Central memory CD8-positive, alpha-beta T cell (primary cell): Measurements from ENCODE around the gene GFM1.
A peak's percentile ranks its signal among the peaks of the same experiment; 100 is the strongest.

Experiments used
- ATAC-seq: fragments of 150-1000 bp; cut with Tn5 transposase; replicated peaks from 2 replicates; pipeline ENCODE4 v1.10.0; 2022; ENCODE audit warnings: mild to moderate bottlenecking, moderate FRiP score, moderate number of reproducible peaks; ENCODE audit not compliant: poor library complexity, severe bottlenecking; ENCODE audit errors: extremely low read depth
- DNase-seq, 2 donors: peaks; one replicate each; pipeline ENCODE4 v3.0.0; 2021; ENCODE audit warnings: low spot score in 2 of 2
- H3K27ac Mint-ChIP-seq: one replicate; pipeline ENCODE4 v1.8.0; 2022; ENCODE audit warnings: low read depth, mild to moderate bottlenecking, moderate library complexity, mixed read lengths
- H3K27me3 Mint-ChIP-seq: one replicate; pipeline ENCODE4 v1.8.0; 2022; ENCODE audit warnings: mixed read lengths
- H3K36me3 Mint-ChIP-seq: one replicate; pipeline ENCODE4 v1.8.0; 2022; ENCODE audit warnings: mild to moderate bottlenecking, moderate library complexity, mixed read lengths; ENCODE audit not compliant: insufficient read depth
- H3K4me1 Mint-ChIP-seq: one replicate; pipeline ENCODE4 v1.8.0; 2022; ENCODE audit warnings: mixed read lengths
- H3K4me3 Mint-ChIP-seq: one replicate; pipeline ENCODE4 v1.8.0; 2022; ENCODE audit warnings: mild to moderate bottlenecking, moderate library complexity, mixed read lengths
- H3K9me3 Mint-ChIP-seq: one replicate; pipeline ENCODE4 v1.8.0; 2022; ENCODE audit warnings: mixed read lengths

The GFM1 gene

GRCh38 chr3:158658889-158659288 lies 14.6 kb downstream of the GFM1 start:
- Mint-ChIP-seq H3K9me3 (no peaks in the 10 kb centered on the region), H3K36me3 (peaks cover 40% of the 10 kb centered on the region), H3K4me1 (no peaks in the 10 kb centered on the region), H3K4me3 (no peak overlapping the region), H3K27ac (no peak overlapping the region), H3K27me3 (no peaks in the 10 kb centered on the region)
- DNase-seq (no peak), ATAC-seq (no peak)

GRCh38 chr3:158659454-158660237 lies 15.3 kb downstream of the GFM1 start:
- peak in 1 of 2 donors; percentile 42 for DNase-seq
- Mint-ChIP-seq H3K27me3 (no peaks in the 10 kb centered on the region), H3K9me3 (no peaks in the 10 kb centered on the region), H3K36me3 (peaks cover 35% of the 10 kb centered on the region), H3K27ac (no peak overlapping the region), H3K4me1 (no peaks in the 10 kb centered on the region), H3K4me3 (no peak overlapping the region)
- ATAC-seq: peak; percentile 73

GRCh38 chr3:158660711-158661110 lies 16.4 kb downstream of the GFM1 start:
- DNase-seq: no peak
- no peaks in the 10 kb centered on the region for H3K9me3 Mint-ChIP-seq
- H3K27me3 Mint-ChIP-seq: no peaks in the 10 kb centered on the region
- no peak for ATAC-seq
- H3K36me3 Mint-ChIP-seq: peaks cover 37% of the 10 kb centered on the region
- H3K4me3 Mint-ChIP-seq: no peak overlapping the region
- H3K4me1 Mint-ChIP-seq: no peaks in the 10 kb centered on the region
- H3K27ac Mint-ChIP-seq: no peak overlapping the region

- ATAC-seq: no peak
- Mint-ChIP-seq H3K27me3 (no peaks in the 10 kb centered on the region), H3K27ac (no peak overlapping the region), H3K36me3 (peaks cover 34% of the 10 kb centered on the region), H3K4me1 (no peaks in the 10 kb centered on the region), H3K4me3 (no peak overlapping the region), H3K9me3 (no peaks in the 10 kb centered on the region)
- DNase-seq: no peak
Observed at GRCh38 chr3:158663246-158663645, 18.9 kb downstream of the GFM1 start.

GRCh38 chr3:158663832-158664231 lies 19.5 kb downstream of the GFM1 start:
- Mint-ChIP-seq H3K9me3 (no peaks in the 10 kb centered on the region), H3K4me3 (no peak overlapping the region), H3K27me3 (no peaks in the 10 kb centered on the region), H3K4me1 (no peaks in the 10 kb centered on the region), H3K36me3 (peaks cover 37% of the 10 kb centered on the region), H3K27ac (no peak overlapping the region)
- ATAC-seq (no peak), DNase-seq (no peak)

- DNase-seq (no peak), ATAC-seq (no peak)
- Mint-ChIP-seq H3K27ac (no peak overlapping the region), H3K27me3 (no peaks in the 10 kb centered on the region), H3K4me3 (no peak overlapping the region), H3K4me1 (peaks cover 14% of the 10 kb centered on the region), H3K9me3 (no peaks in the 10 kb centered on the region), H3K36me3 (peaks cover 37% of the 10 kb centered on the region)
Observed at GRCh38 chr3:158666416-158666815, 22.1 kb downstream of the GFM1 start.

GRCh38 chr3:158668506-158668905 lies 24.2 kb downstream of the GFM1 start:
- Mint-ChIP-seq H3K27ac (peak overlapping the region; percentile 75), H3K4me3 (no peak overlapping the region), H3K4me1 (peaks cover 30% of the 10 kb centered on the region)

GRCh38 chr3:158671821-158672214 lies 27.5 kb downstream of the GFM1 start:
- no peaks in the 10 kb centered on the region for H3K27me3 Mint-ChIP-seq
- H3K4me3 Mint-ChIP-seq: peak overlapping the region; percentile 87
- peak overlapping the region; percentile 90 for H3K27ac Mint-ChIP-seq
- peaks cover 30% of the 10 kb centered on the region for H3K4me1 Mint-ChIP-seq
- peak; percentile 4 for ATAC-seq
- DNase-seq: no peak
- H3K36me3 Mint-ChIP-seq: peaks cover 18% of the 10 kb centered on the region
- no peaks in the 10 kb centered on the region for H3K9me3 Mint-ChIP-seq

More at GRCh38 chr3:158668506-158668905, 24.2 kb downstream of the GFM1 start:
- H3K9me3 Mint-ChIP-seq: no peaks in the 10 kb centered on the region
- no peak for DNase-seq
- peaks cover 30% of the 10 kb centered on the region for H3K36me3 Mint-ChIP-seq
- no peaks in the 10 kb centered on the region for H3K27me3 Mint-ChIP-seq
- no peak for ATAC-seq

- Mint-ChIP-seq H3K9me3 (no peaks in the 10 kb centered on the region), H3K27me3 (no peaks in the 10 kb centered on the region), H3K36me3 (peaks cover 14% of the 10 kb centered on the region), H3K4me1 (peaks cover 30% of the 10 kb centered on the region), H3K4me3 (peak within 1 kb of the TSS; percentile 87), H3K27ac (peak within 1 kb of the TSS; percentile 90)
- peak; percentile 97 for ATAC-seq
- DNase-seq: peak; percentile 44 to 63
Observed at GRCh38 chr3:158672215-158673176, 28.2 kb downstream of the GFM1 start, which contains the start of gene LXN. TSS of gene LXN (minus strand) at chr3:158672648. CDS start at chr3:158672478, 170 bp downstream.

- no peak for DNase-seq
- Mint-ChIP-seq H3K9me3 (no peaks in the 10 kb centered on the region), H3K4me1 (no peaks in the 10 kb centered on the region), H3K27me3 (no peaks in the 10 kb centered on the region), H3K4me3 (no peak overlapping the region), H3K36me3 (peaks cover 18% of the 10 kb centered on the region), H3K27ac (no peak overlapping the region)
- no peak for ATAC-seq
Observed at GRCh38 chr3:158678687-158679086, 34.4 kb downstream of the GFM1 start.

- no peak overlapping the region for H3K4me3 Mint-ChIP-seq
Observed at GRCh38 chr3:158679547-158680000, 35.2 kb downstream of the GFM1 start.

GRCh38 chr3:158680861-158681260 lies 36.5 kb downstream of the GFM1 start:
- no peak for ATAC-seq
- H3K4me3 Mint-ChIP-seq: no peak overlapping the region
- H3K27me3 Mint-ChIP-seq: no peaks in the 10 kb centered on the region
- no peaks in the 10 kb centered on the region for H3K9me3 Mint-ChIP-seq
- no peaks in the 10 kb centered on the region for H3K4me1 Mint-ChIP-seq
- H3K36me3 Mint-ChIP-seq: peaks cover 22% of the 10 kb centered on the region
- H3K27ac Mint-ChIP-seq: no peak overlapping the region
- no peak for DNase-seq

More at GRCh38 chr3:158679547-158680000, 35.2 kb downstream of the GFM1 start:
- Mint-ChIP-seq H3K4me1 (no peaks in the 10 kb centered on the region), H3K27ac (no peak overlapping the region), H3K36me3 (peaks cover 20% of the 10 kb centered on the region), H3K27me3 (no peaks in the 10 kb centered on the region), H3K9me3 (no peaks in the 10 kb centered on the region)
- ATAC-seq (no peak), DNase-seq (no peak)
